GM21390 (cell line): ENCODE measurements around the gene PKN2.
"Not testable (repeated sequence)": the region's sequence is repeated elsewhere in the genome, so short reads cannot be mapped to it uniquely, and the experiment has no call there.

Experiments used
- ATAC-seq: cut with Tn5 transposase; IDR thresholded peaks from one replicate; pipeline ENCODE4 v1.9.1; 2021; ENCODE audit not compliant: unreplicated experiment

PKN2 gene

GRCh38 chr1:88784551-88784950, 100.5 kb downstream of the PKN2 start:
- no peak for ATAC-seq

- no peak for ATAC-seq
Measured at GRCh38 chr1:88787023-88787903, 103.2 kb downstream of the PKN2 start.

DNA sequence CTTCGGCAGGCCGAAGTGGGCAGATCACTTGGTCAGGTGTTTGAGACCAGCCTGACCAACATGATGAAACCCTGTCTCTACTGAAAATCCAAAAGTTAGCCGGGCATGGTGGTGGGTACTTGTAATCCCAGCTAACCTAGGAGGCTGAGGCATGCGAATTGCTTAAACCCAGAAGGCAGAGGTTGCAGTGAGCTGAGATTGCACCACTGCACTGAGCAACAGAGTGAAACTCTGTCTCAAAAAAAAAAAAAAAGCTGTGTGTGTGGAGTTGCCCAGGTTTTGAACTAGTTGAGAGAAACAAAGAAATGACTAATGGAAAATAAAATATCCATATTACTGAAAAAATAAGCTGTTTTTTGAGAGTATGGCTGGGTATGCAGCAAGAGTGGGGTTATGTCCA, 107.1 kb downstream of the PKN2 start:
- no peak for ATAC-seq

- ATAC-seq, result no peak
Measured at GRCh38 chr1:88799491-88799890, 115.4 kb downstream of the PKN2 start.

GRCh38 chr1:88800382-88801051, 116.4 kb downstream of the PKN2 start:
- ATAC-seq, result no peak

DNA sequence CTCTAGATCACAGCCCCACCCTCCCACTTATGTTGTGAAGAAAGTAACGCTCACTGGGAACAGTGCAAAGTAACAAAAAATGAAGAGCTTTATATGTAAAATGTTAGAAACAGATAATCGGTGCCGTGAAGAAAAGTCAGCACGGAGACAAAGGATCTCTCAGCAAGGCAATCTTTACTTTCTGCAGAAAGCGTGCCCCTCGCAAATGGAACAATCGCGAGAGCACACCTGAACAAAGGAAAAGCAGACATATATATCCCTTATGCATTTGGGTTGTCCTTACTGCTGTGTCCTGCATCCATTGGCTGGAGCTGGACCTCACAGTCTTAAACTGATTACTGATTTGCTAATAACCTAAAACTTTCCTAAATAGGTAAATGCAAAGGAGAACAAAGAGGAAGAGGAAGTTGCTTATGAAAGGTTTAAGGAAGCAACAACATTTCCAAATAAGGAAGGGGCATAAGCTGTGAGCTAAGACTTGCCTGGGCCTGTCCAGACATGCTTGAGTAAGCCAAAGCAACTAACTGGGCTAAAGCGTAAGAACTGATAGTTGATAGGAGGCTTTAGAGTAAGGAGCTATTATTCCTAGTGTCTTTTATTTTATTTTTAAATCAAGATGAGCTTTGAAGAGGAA, 117.6 kb downstream of the PKN2 start:
- no peak for ATAC-seq

GRCh38 chr1:88802404-88802803, 118.3 kb downstream of the PKN2 start:
- no peak for ATAC-seq

GRCh38 chr1:88802950-88803349, 118.9 kb downstream of the PKN2 start:
- ATAC-seq, result no peak

DNA sequence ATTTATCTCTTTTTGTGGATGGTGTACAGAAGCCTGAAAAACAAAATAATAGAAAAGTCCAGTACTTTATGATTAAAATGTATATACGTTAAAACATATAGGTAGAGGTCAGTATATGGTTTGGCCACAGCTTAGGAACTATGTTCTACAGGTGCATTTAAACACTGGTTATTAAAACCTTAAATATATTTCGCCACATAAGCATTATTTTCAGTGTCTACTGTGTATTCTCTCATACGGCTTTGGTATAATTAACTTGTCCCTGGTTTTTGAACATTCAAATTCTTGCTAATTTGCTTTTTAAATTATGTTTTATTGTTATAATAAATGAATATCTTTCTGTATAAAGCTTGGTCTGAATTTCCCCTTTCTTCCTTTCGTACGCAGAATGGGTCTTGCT, 119.4 kb downstream of the PKN2 start:
- no peak for ATAC-seq

DNA sequence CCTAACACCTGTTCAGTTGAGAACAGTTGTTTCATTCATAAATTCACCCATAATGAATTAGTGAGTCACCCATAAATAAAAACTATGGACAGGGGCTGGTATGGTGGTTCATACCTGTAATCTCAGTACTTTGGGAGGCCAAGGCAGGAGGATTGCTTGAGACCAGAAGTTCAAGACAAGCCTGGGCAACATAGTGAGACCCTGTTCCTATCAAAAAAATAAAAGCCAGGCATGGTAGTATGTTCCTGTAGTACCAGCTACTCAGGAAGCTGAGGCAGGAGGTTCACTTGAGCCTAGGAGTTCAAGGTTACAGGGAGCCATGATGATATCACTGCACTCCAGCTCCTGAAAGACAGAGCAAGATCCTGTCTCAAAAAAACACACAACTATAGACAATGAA, 128.3 kb downstream of the PKN2 start:
- ATAC-seq, result no peak

GRCh38 chr1:88813471-88813870, 129.4 kb downstream of the PKN2 start:
- ATAC-seq, result no peak

- not testable (repeated sequence) for ATAC-seq
Measured at GRCh38 chr1:88819642-88820041, 135.6 kb downstream of the PKN2 start.

DNA sequence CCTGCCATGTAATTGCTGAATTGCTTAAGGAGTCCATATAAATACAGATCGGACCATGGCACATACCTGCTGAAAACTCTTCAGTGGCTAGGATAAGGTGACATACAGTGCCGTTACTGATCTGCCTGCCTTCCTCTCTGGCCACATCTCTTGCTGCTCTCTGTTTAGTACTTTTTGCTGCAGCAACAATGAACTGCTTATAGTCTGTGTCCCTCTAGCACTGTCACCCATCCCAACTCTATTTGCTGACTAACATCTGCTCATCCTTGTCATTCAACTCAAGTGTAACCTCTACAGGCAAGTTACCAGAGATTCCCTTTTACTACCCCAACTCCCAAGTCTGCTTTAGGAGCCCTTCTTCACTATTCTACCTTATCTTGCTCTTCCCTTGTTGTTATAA, 141.6 kb downstream of the PKN2 start:
- no peak for ATAC-seq

DNA sequence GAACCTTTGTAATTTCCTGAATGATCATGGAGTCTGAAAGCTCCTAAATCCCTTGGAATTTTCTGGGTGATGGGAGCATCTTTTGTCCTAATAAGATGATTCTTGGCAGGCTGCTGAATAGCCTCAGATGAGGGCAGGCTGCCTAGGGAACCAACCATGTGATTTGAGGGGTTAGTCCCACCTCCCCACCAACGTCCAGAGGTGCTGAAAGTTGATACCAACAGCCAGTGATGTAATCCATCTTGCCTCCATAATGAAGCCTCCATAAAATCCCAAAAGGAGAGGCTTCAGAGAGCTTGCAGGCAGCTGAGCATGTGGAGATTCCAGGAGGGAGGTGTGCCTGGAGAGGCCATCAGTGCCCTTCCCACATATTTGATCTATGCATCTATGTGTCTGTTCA, 163.6 kb downstream of the PKN2 start:
- no peak for ATAC-seq

DNA sequence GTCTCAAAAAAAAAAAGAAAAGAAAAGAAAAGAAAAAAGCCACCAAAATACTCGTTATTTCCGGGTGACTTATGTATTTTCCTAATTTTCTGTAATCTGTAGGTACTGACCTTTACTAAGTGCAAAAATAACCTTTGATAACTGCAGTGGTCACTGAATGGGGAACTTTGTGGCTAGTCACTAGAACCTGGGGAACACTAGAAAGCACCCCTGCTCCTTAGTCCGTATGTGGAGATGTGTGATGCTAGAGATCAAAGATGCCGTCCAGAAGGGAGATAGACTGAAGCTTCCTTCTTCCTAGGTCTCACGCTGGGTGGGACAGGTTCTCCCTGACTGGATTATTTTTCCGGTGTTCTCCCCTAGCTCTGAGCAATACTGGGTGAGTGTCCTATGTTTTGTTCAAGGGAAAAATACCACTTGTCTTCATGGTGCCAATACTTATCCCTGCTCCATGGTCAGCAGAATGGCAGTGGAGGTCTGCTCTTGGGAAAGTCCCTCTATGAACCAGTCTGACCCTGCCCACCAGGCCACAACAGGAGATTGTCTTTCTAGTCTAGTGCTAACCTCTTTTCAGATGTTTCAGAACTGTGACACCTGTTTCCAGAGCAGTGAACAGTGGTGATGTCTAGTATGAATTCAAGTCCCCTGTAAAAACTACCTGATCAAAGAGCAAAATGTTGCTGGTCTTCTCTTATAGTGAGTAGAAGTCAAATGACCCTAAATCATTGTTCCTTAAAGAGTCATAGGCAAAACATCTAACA, 167.4 kb downstream of the PKN2 start:
- ATAC-seq, result no peak

DNA sequence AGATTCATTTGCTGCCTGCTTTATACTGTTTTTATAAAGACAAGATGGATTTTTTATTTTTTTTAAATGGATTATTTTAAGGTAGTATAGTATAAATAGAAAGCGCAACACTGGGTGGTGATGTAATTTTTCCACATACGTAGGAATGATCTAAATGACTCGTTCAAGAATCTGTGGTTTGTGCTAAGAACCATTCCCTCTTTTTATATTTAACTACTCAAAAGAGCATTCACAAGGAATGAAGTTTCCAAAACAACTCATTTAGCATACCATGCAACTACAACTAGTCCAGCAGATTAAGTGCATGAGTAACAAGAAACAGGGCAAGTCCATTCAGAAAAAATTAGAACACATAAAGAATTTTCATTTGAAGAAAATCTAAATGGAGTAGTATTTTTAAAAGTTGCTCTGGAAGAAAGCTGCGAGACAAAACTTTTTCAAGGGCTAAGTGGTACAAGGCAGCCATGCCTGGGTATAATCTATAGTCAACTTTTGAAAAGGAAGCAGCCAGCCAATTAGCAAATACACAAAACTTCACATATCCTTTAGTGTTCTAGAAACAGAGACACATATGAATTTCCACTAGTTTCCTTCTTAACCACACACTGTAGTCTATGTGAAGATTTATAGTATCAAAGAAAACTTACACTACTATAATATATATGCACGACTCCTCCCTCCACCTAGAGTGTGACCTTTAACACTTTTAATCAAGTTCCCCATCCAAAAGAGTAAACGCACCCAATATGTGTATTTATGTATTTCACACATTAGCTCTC, 183.9 kb downstream of the PKN2 start:
- no peak for ATAC-seq

DNA sequence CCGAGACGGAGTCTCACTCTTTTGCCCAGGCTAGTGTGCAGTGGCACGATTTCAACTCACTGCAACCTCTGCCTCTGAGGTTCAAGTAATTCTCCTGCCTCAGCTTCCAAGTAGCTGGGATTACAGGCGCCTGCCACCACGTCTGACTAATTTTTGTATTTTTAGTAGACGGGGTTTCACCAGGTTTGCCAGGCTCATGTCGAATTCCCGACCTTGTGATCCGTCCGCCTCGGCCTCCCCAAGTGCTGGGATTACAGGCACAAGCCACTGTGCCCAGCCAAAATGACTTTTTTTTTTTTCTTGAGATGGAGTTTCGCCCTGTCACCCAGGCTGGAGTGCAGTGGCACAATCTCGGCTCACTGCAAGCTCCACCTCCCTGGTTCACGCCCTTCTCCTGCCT, 185.6 kb downstream of the PKN2 start:
- ATAC-seq, result not testable (repeated sequence)

DNA sequence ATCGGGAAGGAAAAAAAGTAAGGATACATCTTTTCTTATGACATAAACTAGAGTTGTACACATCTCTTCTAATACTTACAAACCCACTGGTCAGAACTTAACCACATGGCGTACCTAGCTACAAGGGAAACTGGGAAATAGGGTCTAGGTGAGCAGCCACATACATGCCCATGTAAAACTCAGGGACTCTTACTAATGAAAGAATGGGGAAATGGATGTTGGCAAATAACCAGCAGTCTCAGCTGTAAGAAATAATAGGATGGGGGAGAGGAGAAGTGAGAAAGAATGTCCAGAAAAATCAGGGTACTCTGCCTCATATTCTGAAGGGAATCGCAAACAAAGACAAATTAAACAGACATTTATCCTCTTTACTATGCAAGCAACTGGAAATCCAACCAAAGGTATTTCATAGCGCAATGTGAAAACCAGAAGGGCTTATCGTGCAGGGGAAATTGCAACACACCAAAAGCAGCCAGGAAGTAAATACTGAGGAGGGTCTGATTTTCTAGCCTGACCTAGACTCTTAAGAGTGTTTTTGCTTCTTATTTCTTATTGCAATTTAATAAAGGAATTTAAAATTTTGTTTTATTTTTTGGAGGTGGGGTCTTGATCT, 189.8 kb downstream of the PKN2 start:
- ATAC-seq, result no peak

DNA sequence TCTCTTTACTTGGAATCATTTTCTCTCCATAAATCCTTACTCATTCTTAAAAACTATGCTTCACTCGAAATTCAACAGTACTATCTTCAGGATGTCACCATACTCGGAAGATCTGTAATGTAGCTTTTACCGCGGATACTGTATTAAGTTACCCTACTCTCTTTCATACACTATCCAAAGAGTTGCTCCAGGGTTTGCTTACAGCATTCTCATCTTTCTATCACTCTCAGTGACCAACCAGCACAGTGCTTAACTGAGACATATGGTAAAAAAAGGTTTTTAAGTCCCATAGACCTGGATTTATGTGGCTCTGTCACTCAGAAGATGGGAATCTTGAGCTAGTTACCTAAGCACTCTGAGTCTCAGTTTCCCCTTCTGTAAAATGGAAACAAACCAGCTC, 191.5 kb downstream of the PKN2 start:
- no peak for ATAC-seq
